Inferior parietal cortex (tissue), 1 donor: Measurements from ENCODE around the gene PKMYT1.
A peak's percentile ranks its signal among the peaks of the same experiment; 100 is the strongest.

ENCODE experiments used
- DNase-seq: peaks from one replicate; pipeline ENCODE4 v3.0.0-alpha.2; 2016; ENCODE audit errors: extremely low spot score

PKMYT1 gene

GRCh38 chr16:2980227-2981176 lies at the start of gene PKMYT1:
TSS of gene PKMYT1 (minus strand) at chr16:2980446. CDS start at chr16:2979657, 789 bp downstream.
- DNase-seq: peak; percentile 91

- DNase-seq: no peak
These were observed 49.4 kb upstream of the PKMYT1 start for GRCh38 chr16:3029491-3030221.

- no peak for DNase-seq
These were observed 48.6 kb upstream of the PKMYT1 start for GRCh38 chr16:3028716-3029319.

- DNase-seq: peak; percentile 74
These were observed 47.9 kb upstream of the PKMYT1 start for GRCh38 chr16:3027983-3028715.

- DNase-seq: no peak
These were observed 47.2 kb upstream of the PKMYT1 start for GRCh38 chr16:3027489-3027795.

GRCh38 chr16:3026609-3027488 lies 46.6 kb upstream of the PKMYT1 start:
- DNase-seq: no peak

- DNase-seq: no peak
These were observed 45.7 kb upstream of the PKMYT1 start for GRCh38 chr16:3026003-3026378.

GRCh38 chr16:3025032-3026002 lies 45.1 kb upstream of the PKMYT1 start:
- no peak for DNase-seq

GRCh38 chr16:3023669-3024478 lies 43.6 kb upstream of the PKMYT1 start, which contains the start of the genes HCFC1R1 and THOC6:
TSS of gene HCFC1R1 (minus strand) at chr16:3023942. CDS start at chr16:3023941, 1 bp downstream.
TSS of gene THOC6 (plus strand) at chr16:3024035. CDS start at chr16:3024327, 292 bp downstream.
- DNase-seq: peak; percentile 98

- DNase-seq: no peak
These were observed 43.1 kb upstream of the PKMYT1 start for GRCh38 chr16:3023415-3023668.

- no peak for DNase-seq
These were observed 42.6 kb upstream of the PKMYT1 start for GRCh38 chr16:3022684-3023414.

GRCh38 chr16:3022208-3022683 lies 42.0 kb upstream of the PKMYT1 start:
- no peak for DNase-seq

GRCh38 chr16:3021449-3022207 lies 41.4 kb upstream of the PKMYT1 start:
- no peak for DNase-seq

- DNase-seq: no peak
These were observed 40.6 kb upstream of the PKMYT1 start for GRCh38 chr16:3020604-3021448.

GRCh38 chr16:3020247-3020603 lies 40.0 kb upstream of the PKMYT1 start, which contains the start of gene TNFRSF12A:
TSS of gene TNFRSF12A (plus strand) at chr16:3020368. CDS start at chr16:3020398, 30 bp downstream.
- no peak for DNase-seq

GRCh38 chr16:3019594-3020246 lies 39.5 kb upstream of the PKMYT1 start:
- no peak for DNase-seq
